ENCODE measurements around the gene BRD8. TPM values are rescaled to one million over a fixed set of nuclear protein-coding genes. Genes with fewer than 3 reads are reported as not detected.
"Not testable (repeated sequence)": the region's sequence is repeated elsewhere in the genome, so short reads cannot be mapped to it uniquely, and the experiment has no call there.

The BRD8 gene
- total and polyA plus RNA-seq, 12 donors, result 13.0 to 35.9 (median 22.7) TPM

- no peaks in the 10 kb centered on the region for H3K9me3 ChIP-seq
- intact Hi-C loops (cut with DNase I), result no loop called here
- H3K4me1 ChIP-seq, result peaks cover 3 to 21% (median 16%) of the 10 kb centered on the region in 9 donors
- peaks cover 0 to under 1% (median 0%) of the 10 kb centered on the region in 9 donors for H3K36me3 ChIP-seq
- no peak overlapping the region for H3K27ac ChIP-seq
- no peak for DNase-seq
- no peak for TF ChIP-seq CTCF (IDR thresholded peaks at IDR 0.05)
- WGBS, 2 donors, result 83 to 95% methylated on average over 2 of the region's 2 CpGs
- ATAC-seq, result no peak
- no peak overlapping the region for H3K4me3 ChIP-seq
- peaks cover 0 to 3% (median 0%) of the 10 kb centered on the region in 7 donors for H3K27me3 ChIP-seq
Measured at GRCh38 chr5:138216799-138217198, 38.4 kb upstream of the BRD8 start.

- H3K27me3 ChIP-seq, result no peaks in the 10 kb centered on the region
- H3K4me3 ChIP-seq, result peak within 1 kb of the TSS; percentile 78 to 98 (median 90)
- peak; percentile 95 to 99 (median 98) for ATAC-seq
- no peaks in the 10 kb centered on the region for H3K9me3 ChIP-seq
- WGBS, 2 donors, result 1% methylated on average over 32 of the region's 32 CpGs
- no peak for TF ChIP-seq CTCF (IDR thresholded peaks at IDR 0.05)
- DNase-seq, result peak; percentile 83 to 97
- H3K4me1 ChIP-seq, result peaks cover 3 to 36% (median 26%) of the 10 kb centered on the region in 9 donors
- intact Hi-C loops (cut with DNase I), result no loop called here
- peaks cover 0 to 34% (median 0%) of the 10 kb centered on the region in 9 donors for H3K36me3 ChIP-seq
- H3K27ac ChIP-seq, result peak within 1 kb of the TSS in 9 of 10 donors; percentile 47 to 88 (median 78)
Measured at GRCh38 chr5:138213161-138214029, 35.0 kb upstream of the BRD8 start, which contains the start of gene CDC23. TSS of gene CDC23 (minus strand) at chr5:138213323. CDS start at chr5:138213312, 11 bp downstream.

- TF ChIP-seq CTCF (IDR thresholded peaks at IDR 0.05), result no peak
- DNase-seq (no peak), ATAC-seq (peak; percentile 6 to 56 (median 30))
- Histone ChIP-seq H3K4me3 (peak overlapping the region; percentile 78 to 98 (median 90)), H3K9me3 (no peaks in the 10 kb centered on the region), H3K27me3 (no peaks in the 10 kb centered on the region), H3K4me1 (peaks cover 3 to 36% (median 26%) of the 10 kb centered on the region in 9 donors), H3K36me3 (peaks cover 0 to 40% (median 0%) of the 10 kb centered on the region in 9 donors), H3K27ac (peak overlapping the region in 9 of 10 donors; percentile 47 to 88 (median 78))
- WGBS, 2 donors, result 0% methylated on average over 8 of the region's 8 CpGs
- intact Hi-C loops (cut with DNase I), result no loop called here
Measured at GRCh38 chr5:138212828-138213160, 34.4 kb upstream of the BRD8 start.

- 92 to 95% methylated on average over 3 of the region's 3 CpGs for WGBS, 2 donors
- intact Hi-C loops (cut with DNase I), result no loop called here
Measured at GRCh38 chr5:138210985-138211384, 32.6 kb upstream of the BRD8 start.

GRCh38 chr5:138193859-138194258 lies 15.4 kb upstream of the BRD8 start:
- WGBS, 2 donors, result 93 to 94% methylated on average over 8 of the region's 8 CpGs
- H3K4me1 ChIP-seq; H3K9me3 ChIP-seq; DNase-seq; H3K27me3 ChIP-seq; ATAC-seq; intact Hi-C loops (cut with DNase I); H3K4me3 ChIP-seq; H3K27ac ChIP-seq: not testable (repeated sequence)
- peaks cover 0 to 98% (median 38%) of the 10 kb centered on the region in 9 donors for H3K36me3 ChIP-seq

More at GRCh38 chr5:138210985-138211384, 32.6 kb upstream of the BRD8 start:
- no peak for TF ChIP-seq CTCF (IDR thresholded peaks at IDR 0.05)
- DNase-seq, result no peak
- Histone ChIP-seq H3K4me1 (peaks cover 3 to 36% (median 26%) of the 10 kb centered on the region in 9 donors), H3K27me3 (no peaks in the 10 kb centered on the region), H3K4me3 (no peak overlapping the region), H3K9me3 (no peaks in the 10 kb centered on the region), H3K27ac (no peak overlapping the region), H3K36me3 (peaks cover 0 to 58% (median 0%) of the 10 kb centered on the region in 9 donors)
- no peak for ATAC-seq
